GM18517 (cell line): ENCODE measurements around the gene CD99L2.

ENCODE experiments used
- ATAC-seq: cut with Tn5 transposase; IDR thresholded peaks from one replicate; pipeline ENCODE4 v1.9.1; 2021; ENCODE audit warnings: mild to moderate bottlenecking, moderate library complexity; ENCODE audit not compliant: unreplicated experiment

The CD99L2 gene

DNA sequence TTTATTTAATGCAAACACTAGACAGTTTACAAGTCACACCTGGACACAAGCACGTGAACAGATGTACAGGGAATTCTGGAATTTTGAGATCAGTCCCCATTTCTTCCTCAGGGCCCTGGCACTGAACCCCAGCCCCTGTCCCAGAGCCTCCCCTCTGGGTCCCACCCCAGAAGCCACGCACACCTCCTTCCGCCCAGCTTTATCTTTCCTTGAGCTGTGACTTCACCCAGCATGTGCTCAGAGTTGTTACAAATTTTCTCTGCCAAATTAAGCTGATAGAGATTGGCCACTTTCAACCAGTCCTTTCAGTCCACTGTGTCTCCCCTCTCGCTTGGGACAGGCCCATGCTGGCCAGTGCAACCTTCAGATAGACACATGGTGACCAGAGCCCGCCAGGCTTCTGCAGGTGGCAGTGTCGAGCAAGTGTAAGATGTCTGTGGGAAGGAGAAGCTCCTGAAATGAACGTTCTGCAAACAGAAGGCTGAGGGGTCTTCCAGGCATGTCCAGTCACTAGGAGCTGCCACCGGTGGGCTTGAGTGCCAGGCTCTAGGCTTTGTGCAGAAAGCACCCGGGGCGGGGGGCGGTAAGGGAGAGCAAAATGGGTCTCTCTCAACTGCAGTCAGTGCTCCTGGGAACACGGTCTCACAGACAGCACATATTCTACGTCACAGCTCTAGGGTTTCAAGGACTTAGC is 132.0 kb downstream of the CD99L2 start:
- no peak for ATAC-seq

DNA sequence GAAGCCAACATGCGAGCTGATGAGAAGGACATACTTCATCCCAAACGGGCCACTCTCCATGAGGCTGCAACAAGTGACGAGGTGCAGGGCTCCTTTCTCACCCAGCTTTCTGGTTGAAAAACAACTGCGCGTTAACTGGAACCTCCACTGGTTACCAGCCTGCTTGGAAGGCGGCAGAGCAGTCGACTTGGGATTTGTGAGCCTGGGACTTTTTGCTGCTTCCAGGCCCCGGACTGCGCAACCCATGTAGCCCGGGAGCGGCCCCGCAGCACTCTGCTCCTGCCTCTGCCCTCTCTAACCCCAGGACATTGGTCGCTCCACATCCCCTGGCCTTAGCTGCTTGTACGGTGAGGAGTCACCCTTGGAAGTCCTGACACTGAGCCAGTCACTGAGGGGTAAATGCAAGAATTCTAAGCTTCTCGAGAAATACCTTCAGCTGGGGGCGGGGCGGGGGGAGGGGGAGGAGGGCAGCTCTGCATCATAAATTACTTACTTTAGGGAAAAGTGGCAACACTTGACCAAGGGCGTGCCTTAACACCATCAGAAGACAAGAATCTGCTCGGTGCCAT is 132.6 kb downstream of the CD99L2 start:
- no peak for ATAC-seq

- no peak for ATAC-seq
Measured at GRCh38 chrX:150765237-150765636, 133.2 kb downstream of the CD99L2 start.

DNA sequence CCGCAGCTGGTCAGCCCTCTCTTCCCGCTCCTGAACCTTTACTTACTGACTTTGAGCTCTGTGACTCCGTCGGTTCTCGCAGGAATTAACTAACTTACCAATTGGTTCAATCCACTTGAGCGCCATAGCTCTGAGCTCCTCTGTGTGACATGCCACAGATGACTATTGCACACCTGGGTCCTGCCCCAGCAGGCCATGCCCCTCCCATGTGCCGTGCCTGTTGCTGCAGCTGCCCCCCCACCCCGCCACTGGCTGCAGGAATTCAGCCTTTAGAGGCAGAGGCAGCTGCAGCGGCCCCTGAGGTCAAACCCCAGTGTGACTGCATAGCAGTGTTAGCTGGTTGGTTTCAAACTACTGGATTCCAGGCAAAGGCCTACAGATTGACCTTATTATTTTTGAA is 134.7 kb downstream of the CD99L2 start:
- no peak for ATAC-seq

DNA sequence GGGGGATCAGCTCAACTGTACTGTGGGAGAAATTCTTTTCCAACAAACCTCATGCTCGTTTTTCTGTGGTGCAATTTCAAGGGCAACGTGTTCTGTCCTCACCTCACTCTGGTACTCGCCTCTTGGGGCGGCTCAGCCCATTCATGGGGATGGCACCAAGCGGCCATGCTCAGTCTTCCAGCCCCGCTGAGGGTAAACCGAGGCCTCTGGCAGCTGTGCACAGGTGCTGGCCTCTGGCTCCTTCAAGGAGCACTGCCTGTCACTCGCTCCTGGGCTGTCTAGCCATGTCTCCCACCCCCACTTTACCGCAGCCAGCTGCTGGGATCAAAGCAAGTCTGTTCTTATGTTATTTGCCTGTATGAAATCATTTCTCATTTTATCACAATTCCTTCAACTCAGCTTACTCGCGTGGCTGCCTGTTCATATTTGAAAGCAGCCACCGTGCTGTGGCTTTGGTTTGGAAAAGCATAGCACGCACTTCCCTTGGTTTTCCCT is 135.1 kb downstream of the CD99L2 start:
- ATAC-seq = no peak

DNA sequence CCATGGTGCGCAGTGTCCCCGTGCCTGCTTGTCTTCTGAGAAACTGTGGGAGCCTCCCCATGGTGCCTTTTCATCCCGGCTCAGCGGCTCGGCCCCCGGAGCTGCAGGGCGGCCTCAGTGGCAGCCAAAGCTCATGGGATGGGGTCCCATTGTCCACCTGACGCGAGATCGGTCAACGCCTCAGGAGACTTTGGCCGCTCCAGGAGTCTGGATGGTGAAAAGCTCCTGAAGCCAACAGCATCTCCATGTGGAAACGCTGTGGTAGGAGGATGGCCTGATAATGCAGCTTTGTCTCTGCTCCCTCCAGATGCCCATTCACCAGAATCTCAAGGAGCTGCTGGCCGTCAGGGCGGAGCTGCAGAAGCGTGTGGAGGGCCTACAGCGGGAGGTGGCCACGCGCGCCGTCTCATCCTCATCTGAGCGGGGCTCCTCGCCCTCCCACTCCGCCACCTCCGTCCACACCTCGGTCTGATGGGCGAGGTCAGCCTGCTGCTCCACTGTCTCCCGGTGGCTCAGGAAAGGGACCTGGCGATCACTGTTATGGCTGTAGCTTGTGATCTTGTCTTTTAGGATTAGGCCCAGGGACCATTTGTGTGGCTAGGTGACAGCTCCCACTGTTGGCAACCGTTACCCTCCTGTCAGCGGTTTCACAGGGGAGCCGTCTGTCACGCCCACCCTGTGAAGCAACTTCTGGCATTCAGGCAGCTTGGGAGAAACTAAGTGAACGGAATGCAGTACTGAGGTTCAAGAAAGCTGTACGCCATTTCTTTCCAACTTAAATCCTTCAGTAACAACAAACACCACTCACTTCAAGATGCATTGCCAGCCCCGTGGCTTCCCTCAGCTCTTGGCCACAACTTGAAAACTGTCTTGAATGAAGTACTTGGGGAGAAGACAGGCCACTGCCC is 136.0 kb downstream of the CD99L2 start:
- no peak for ATAC-seq

- no peak for ATAC-seq
Measured at GRCh38 chrX:150761819-150762216, 136.7 kb downstream of the CD99L2 start.

GRCh38 chrX:150761176-150761818 is 137.2 kb downstream of the CD99L2 start:
- no peak for ATAC-seq

- no peak for ATAC-seq
Measured at GRCh38 chrX:150759568-150760416, 138.7 kb downstream of the CD99L2 start.

GRCh38 chrX:150757371-150757770 is 141.1 kb downstream of the CD99L2 start:
- ATAC-seq = no peak

DNA sequence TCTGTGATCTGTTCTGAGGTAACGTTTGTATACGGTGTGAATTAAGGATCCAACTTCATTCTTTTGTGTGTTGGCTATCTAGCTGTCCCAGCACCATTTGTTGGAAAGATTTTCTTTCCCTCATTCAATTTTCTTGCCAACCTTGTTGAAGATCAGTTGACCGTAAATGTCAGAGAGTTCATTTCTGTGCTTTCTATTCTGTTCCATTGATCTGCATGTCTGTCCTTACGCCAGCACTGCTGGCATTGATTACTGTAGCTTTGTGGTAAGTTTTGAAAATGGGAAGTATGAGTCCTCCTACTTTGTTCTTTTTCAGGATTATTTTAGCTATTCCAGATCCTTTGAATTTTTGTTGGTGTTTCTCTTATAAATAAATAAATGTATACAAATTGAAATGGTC is 144.5 kb downstream of the CD99L2 start:
- no peak for ATAC-seq

DNA sequence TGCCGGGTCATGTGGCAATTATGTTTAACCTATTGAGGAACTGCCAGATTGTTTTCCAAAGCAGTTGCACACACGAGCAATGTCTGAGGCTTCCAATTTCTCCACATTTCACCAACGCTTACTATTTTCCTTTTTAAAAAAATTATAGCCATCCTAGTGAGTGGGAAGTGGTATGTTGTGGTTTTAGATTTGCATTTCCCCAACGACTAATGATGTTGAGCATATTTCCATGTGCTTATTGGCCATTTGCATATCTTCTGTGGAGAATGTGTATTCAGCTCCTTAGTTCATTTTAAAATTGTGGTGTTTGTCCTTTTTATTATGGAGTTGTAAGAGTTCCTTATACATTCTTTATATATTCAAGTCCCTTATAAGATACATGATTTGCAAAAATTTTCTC is 145.1 kb downstream of the CD99L2 start:
- ATAC-seq = no peak

DNA sequence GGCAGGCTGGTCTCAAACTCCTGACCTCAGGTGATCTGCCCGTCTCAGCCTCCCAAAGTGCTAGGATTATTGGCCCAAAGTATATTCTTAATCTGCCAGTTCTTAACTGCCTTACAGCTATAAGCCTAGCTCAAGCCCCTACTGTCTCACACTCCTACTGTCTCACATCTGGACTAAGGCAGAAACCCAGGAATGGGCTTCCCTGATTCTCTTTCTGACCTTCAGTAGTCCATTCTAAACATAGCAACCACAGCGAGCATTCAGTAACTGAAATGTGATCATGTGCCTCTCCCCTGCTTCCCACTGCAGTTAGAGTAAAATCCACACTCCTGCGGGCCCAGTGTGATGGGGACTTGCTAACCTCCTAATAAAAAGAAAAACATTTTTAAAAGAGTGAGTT is 146.3 kb downstream of the CD99L2 start:
- ATAC-seq = no peak

- no peak for ATAC-seq
Measured at GRCh38 chrX:150736475-150736874, 162.0 kb downstream of the CD99L2 start.

DNA sequence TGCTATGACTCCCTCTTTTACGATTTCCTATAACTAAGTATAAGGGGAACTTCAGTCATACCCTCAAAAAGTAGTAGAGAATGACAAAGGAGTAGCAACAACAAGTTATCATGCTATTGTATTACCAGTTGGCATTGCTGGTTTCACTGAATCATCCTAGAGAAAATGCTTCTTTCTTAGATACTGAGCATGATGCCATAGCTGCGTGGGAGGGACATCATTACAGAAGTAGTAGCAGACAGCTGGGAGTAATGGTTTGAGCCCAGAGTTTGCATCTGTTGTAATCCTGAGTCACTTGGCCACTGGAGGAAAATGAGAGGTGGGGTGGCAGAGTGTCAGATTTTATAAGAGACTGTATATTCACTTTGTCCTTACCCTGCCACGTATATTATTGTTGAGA is 166.7 kb downstream of the CD99L2 start:
- ATAC-seq = no peak

- ATAC-seq = no peak
Measured at GRCh38 chrX:150730719-150731118, 167.7 kb downstream of the CD99L2 start.

GRCh38 chrX:150729956-150730355 is 168.5 kb downstream of the CD99L2 start:
- no peak for ATAC-seq

DNA sequence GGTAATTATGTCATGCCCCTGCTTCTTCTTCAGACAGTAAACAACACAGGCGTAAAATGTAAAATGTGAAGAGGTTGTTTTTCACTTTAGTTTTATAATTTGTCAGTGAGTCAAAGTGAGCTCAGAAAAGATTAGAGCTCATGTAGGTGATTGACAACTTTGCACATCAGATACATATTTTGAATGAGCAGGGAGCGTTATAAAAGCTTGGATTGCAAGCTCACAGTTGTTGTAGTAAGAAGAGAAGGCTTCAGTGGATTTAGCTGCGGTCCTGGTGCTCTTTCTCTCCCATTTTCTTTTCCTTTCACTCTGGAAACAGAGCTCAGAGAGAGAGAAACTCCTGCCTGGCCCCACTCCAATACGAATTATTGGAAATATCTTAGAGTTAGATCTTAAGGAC is 178.8 kb downstream of the CD99L2 start:
- ATAC-seq = no peak
